ENCODE results near the gene CKAP2. TPM values are rescaled to one million over a fixed set of nuclear protein-coding genes. Genes with fewer than 3 reads are reported as not detected.
"Not testable (repeated sequence)": the region's sequence is repeated elsewhere in the genome, so short reads cannot be mapped to it uniquely, and the experiment has no call there.

Gene CKAP2
- total and polyA plus RNA-seq, 4 donors: 2.0 to 19.2 (median 4.7) TPM

DNA sequence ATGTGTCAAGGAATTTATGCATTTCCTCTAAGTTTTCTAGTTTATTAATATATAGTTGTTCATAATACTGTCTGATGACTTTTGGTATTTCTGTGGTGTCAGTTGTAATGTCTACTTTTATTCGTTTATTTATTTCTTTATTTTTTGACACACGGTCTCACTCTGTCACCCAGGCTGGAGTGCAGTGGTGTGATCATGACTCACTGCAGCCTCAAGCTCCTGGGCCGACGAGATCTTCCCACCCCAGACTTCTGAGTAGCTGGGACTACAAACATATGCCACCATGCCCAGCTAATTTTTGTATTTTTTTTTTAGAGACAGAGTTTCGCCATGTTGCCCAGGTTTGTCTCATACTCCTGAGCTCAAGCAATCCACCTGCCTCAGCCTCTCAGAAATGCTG, 39.0 kb downstream of the CKAP2 start:
- ATAC-seq (ENCODE audit: insufficient read depth, low FRiP score); H3K4me3 ChIP-seq; H3K9me3 ChIP-seq (ENCODE audit: control insufficient read depth in 4 of 4, insufficient read depth in 3 of 4, low read length in 3 of 4); H3K27ac ChIP-seq (ENCODE audit: low read depth in 1 of 2, low read length in 1 of 2); DNase-seq; H3K27me3 ChIP-seq (ENCODE audit: control insufficient read depth in 3 of 3, insufficient read depth in 3 of 3, low read length in 2 of 3); H3K9ac ChIP-seq (ENCODE audit: insufficient read depth in 1 of 2, low read length in 2 of 2); H3K4me1 ChIP-seq (ENCODE audit: control insufficient read depth in 5 of 5, insufficient read depth in 5 of 5, low read length in 5 of 5); H3K36me3 ChIP-seq (ENCODE audit: control insufficient read depth in 4 of 4, insufficient read depth in 4 of 4, low read length in 4 of 4): not testable (repeated sequence)
- 72 to 79% methylated on average over 5 of the region's 5 CpGs for WGBS, 2 donors

- H3K27ac ChIP-seq (ENCODE audit: low read depth in 1 of 2, low read length in 1 of 2); DNase-seq; ATAC-seq (ENCODE audit: insufficient read depth, low FRiP score); H3K36me3 ChIP-seq (ENCODE audit: control insufficient read depth in 4 of 4, insufficient read depth in 4 of 4, low read length in 4 of 4); H3K27me3 ChIP-seq (ENCODE audit: control insufficient read depth in 3 of 3, insufficient read depth in 3 of 3, low read length in 2 of 3); H3K9me3 ChIP-seq (ENCODE audit: control insufficient read depth in 4 of 4, insufficient read depth in 3 of 4, low read length in 3 of 4); H3K4me1 ChIP-seq (ENCODE audit: control insufficient read depth in 5 of 5, insufficient read depth in 5 of 5, low read length in 5 of 5); H3K9ac ChIP-seq (ENCODE audit: insufficient read depth in 1 of 2, low read length in 2 of 2); H3K4me3 ChIP-seq: not testable (repeated sequence)
- WGBS, 2 donors: 59 to 80% methylated on average over 2 to 3 of the region's 3 CpGs
Measured at GRCh38 chr13:52497979-52498378, 42.7 kb downstream of the CKAP2 start.

GRCh38 chr13:52502277-52502676, 47.0 kb downstream of the CKAP2 start:
- not testable (repeated sequence) for H3K9ac ChIP-seq (ENCODE audit: insufficient read depth in 1 of 2, low read length in 2 of 2); H3K36me3 ChIP-seq (ENCODE audit: control insufficient read depth in 4 of 4, insufficient read depth in 4 of 4, low read length in 4 of 4); ATAC-seq (ENCODE audit: insufficient read depth, low FRiP score); H3K4me3 ChIP-seq; H3K9me3 ChIP-seq (ENCODE audit: control insufficient read depth in 4 of 4, insufficient read depth in 3 of 4, low read length in 3 of 4); H3K27me3 ChIP-seq (ENCODE audit: control insufficient read depth in 3 of 3, insufficient read depth in 3 of 3, low read length in 2 of 3); H3K27ac ChIP-seq (ENCODE audit: low read depth in 1 of 2, low read length in 1 of 2); DNase-seq; H3K4me1 ChIP-seq (ENCODE audit: control insufficient read depth in 5 of 5, insufficient read depth in 5 of 5, low read length in 5 of 5)
- WGBS, 2 donors: 88 to 89% methylated on average over 4 to 7 of the region's 7 CpGs

- H3K9ac ChIP-seq (ENCODE audit: insufficient read depth in 1 of 2, low read length in 2 of 2); H3K36me3 ChIP-seq (ENCODE audit: control insufficient read depth in 4 of 4, insufficient read depth in 4 of 4, low read length in 4 of 4); H3K4me3 ChIP-seq; ATAC-seq (ENCODE audit: insufficient read depth, low FRiP score); H3K9me3 ChIP-seq (ENCODE audit: control insufficient read depth in 4 of 4, insufficient read depth in 3 of 4, low read length in 3 of 4); H3K27me3 ChIP-seq (ENCODE audit: control insufficient read depth in 3 of 3, insufficient read depth in 3 of 3, low read length in 2 of 3); DNase-seq; H3K4me1 ChIP-seq (ENCODE audit: control insufficient read depth in 5 of 5, insufficient read depth in 5 of 5, low read length in 5 of 5); H3K27ac ChIP-seq (ENCODE audit: low read depth in 1 of 2, low read length in 1 of 2): not testable (repeated sequence)
- WGBS, 2 donors: no CpG with 5 or more reads among the region's 1 CpG
Measured at GRCh38 chr13:52505843-52506242, 50.6 kb downstream of the CKAP2 start.

GRCh38 chr13:52509532-52509931, 54.3 kb downstream of the CKAP2 start:
- H3K36me3 ChIP-seq (ENCODE audit: control insufficient read depth in 4 of 4, insufficient read depth in 4 of 4, low read length in 4 of 4); H3K27ac ChIP-seq (ENCODE audit: low read depth in 1 of 2, low read length in 1 of 2); H3K9ac ChIP-seq (ENCODE audit: insufficient read depth in 1 of 2, low read length in 2 of 2); H3K9me3 ChIP-seq (ENCODE audit: control insufficient read depth in 4 of 4, insufficient read depth in 3 of 4, low read length in 3 of 4); H3K4me1 ChIP-seq (ENCODE audit: control insufficient read depth in 5 of 5, insufficient read depth in 5 of 5, low read length in 5 of 5); H3K27me3 ChIP-seq (ENCODE audit: control insufficient read depth in 3 of 3, insufficient read depth in 3 of 3, low read length in 2 of 3); DNase-seq; H3K4me3 ChIP-seq; ATAC-seq (ENCODE audit: insufficient read depth, low FRiP score): not testable (repeated sequence)
- 100% methylated on average over 1 of the region's 6 CpGs; no CpG with 5 or more reads in 1 of the 2 donors for WGBS, 2 donors

DNA sequence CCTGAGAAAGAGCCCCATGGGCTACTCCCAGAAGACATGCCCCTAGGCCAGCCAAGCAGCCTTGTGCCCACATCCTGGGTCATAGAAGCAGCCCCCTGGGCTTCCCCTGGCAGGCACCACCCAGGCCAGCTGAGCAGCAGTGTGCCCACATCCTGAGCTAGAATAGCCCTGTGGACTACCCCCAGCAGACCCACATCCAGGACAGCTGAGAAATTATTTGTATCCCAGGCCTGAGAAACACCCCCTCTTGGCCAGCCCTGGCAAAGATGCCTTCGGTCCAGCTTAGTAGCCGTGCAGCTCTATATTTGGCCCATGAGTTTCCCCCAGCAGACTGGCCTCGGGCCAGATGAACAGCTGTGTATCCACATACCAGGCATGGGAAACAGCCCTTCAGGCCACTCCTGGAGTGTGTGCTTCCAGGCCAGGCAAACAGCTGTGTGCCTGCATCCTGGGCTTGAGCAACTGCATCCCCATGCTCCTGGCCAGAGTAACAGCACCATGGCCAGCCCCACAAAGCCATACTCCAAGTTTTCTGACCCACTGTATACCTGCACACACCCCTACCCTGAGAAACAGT, 55.0 kb downstream of the CKAP2 start:
- WGBS, 2 donors: 76 to 100% methylated on average over 1 to 3 of the region's 3 CpGs
- not testable (repeated sequence) for H3K27me3 ChIP-seq (ENCODE audit: control insufficient read depth in 3 of 3, insufficient read depth in 3 of 3, low read length in 2 of 3); H3K27ac ChIP-seq (ENCODE audit: low read depth in 1 of 2, low read length in 1 of 2); H3K9ac ChIP-seq (ENCODE audit: insufficient read depth in 1 of 2, low read length in 2 of 2); DNase-seq; H3K36me3 ChIP-seq (ENCODE audit: control insufficient read depth in 4 of 4, insufficient read depth in 4 of 4, low read length in 4 of 4); H3K4me3 ChIP-seq; ATAC-seq (ENCODE audit: insufficient read depth, low FRiP score); H3K9me3 ChIP-seq (ENCODE audit: control insufficient read depth in 4 of 4, insufficient read depth in 3 of 4, low read length in 3 of 4); H3K4me1 ChIP-seq (ENCODE audit: control insufficient read depth in 5 of 5, insufficient read depth in 5 of 5, low read length in 5 of 5)

DNA sequence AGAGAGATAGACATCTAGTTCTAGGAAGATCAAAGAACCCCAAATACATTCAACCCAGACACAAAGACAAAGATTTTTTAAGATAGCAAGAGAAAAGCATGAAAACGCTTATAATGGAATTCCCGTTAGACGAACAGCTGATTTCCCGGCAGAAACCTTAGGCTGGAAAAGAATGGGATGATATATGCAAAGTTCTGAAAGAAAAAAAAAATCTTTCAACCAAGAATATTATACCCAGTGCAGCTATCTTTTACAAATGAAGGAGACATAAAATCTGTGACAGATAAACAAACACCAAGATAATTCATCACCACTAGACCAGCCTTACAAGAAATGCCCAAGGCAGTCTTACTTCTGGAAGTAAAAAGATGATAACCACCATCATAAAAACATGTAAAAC, 56.3 kb downstream of the CKAP2 start:
- WGBS, 2 donors: 94 to 96% methylated on average over 4 of the region's 4 CpGs
- ATAC-seq (ENCODE audit: insufficient read depth, low FRiP score); H3K9ac ChIP-seq (ENCODE audit: insufficient read depth in 1 of 2, low read length in 2 of 2); H3K27ac ChIP-seq (ENCODE audit: low read depth in 1 of 2, low read length in 1 of 2); H3K9me3 ChIP-seq (ENCODE audit: control insufficient read depth in 4 of 4, insufficient read depth in 3 of 4, low read length in 3 of 4); DNase-seq; H3K4me3 ChIP-seq; H3K27me3 ChIP-seq (ENCODE audit: control insufficient read depth in 3 of 3, insufficient read depth in 3 of 3, low read length in 2 of 3); H3K36me3 ChIP-seq (ENCODE audit: control insufficient read depth in 4 of 4, insufficient read depth in 4 of 4, low read length in 4 of 4); H3K4me1 ChIP-seq (ENCODE audit: control insufficient read depth in 5 of 5, insufficient read depth in 5 of 5, low read length in 5 of 5): not testable (repeated sequence)

- DNase-seq: not testable (repeated sequence)
- 44 to 48% methylated on average over 5 of the region's 6 CpGs for WGBS, 2 donors
Measured at GRCh38 chr13:52513957-52514596, 58.8 kb downstream of the CKAP2 start.

More at GRCh38 chr13:52513957-52514596, 58.8 kb downstream of the CKAP2 start:
- not testable (repeated sequence) for H3K27ac ChIP-seq (ENCODE audit: low read depth in 1 of 2, low read length in 1 of 2); H3K36me3 ChIP-seq (ENCODE audit: control insufficient read depth in 4 of 4, insufficient read depth in 4 of 4, low read length in 4 of 4); H3K9me3 ChIP-seq (ENCODE audit: control insufficient read depth in 4 of 4, insufficient read depth in 3 of 4, low read length in 3 of 4); H3K27me3 ChIP-seq (ENCODE audit: control insufficient read depth in 3 of 3, insufficient read depth in 3 of 3, low read length in 2 of 3); H3K4me1 ChIP-seq (ENCODE audit: control insufficient read depth in 5 of 5, insufficient read depth in 5 of 5, low read length in 5 of 5); H3K9ac ChIP-seq (ENCODE audit: insufficient read depth in 1 of 2, low read length in 2 of 2); ATAC-seq (ENCODE audit: insufficient read depth, low FRiP score); H3K4me3 ChIP-seq

Data from lung (tissue), 10 donors.